Stimulated activated naive CD8-positive, alpha-beta T cell treated with anti-CD3 and anti-CD28 coated beads, Interleukin-15, amount 100 ng/mL, for 72 hours (primary cell): ENCODE measurements around the gene PRR12.

Source experiments
- ATAC-seq: fragments of 150-1000 bp; cut with Tn5 transposase; 2 replicates; pipeline ENCODE4 v1.10.0; 2021; ENCODE audit warnings: mild to moderate bottlenecking, moderate library complexity
- DNase-seq, 2 donors: peaks; one replicate each; pipeline ENCODE4 v3.0.0; 2021 to 2022
- H3K27ac Mint-ChIP-seq, 2 donors: one replicate each; pipeline ENCODE4 v1.8.0; 2022; ENCODE audit warnings: mild to moderate bottlenecking in 2 of 2, mixed read lengths in 2 of 2, moderate library complexity in 2 of 2
- H3K27me3 Mint-ChIP-seq: one replicate; pipeline ENCODE4 v1.8.0; 2022; ENCODE audit warnings: mixed read lengths
- H3K4me1 Mint-ChIP-seq: one replicate; pipeline ENCODE4 v1.8.0; 2022; ENCODE audit warnings: mild to moderate bottlenecking, mixed read lengths
- H3K4me3 Mint-ChIP-seq, 2 donors: one replicate each; pipeline ENCODE4 v1.8.0; 2022; ENCODE audit warnings: mild to moderate bottlenecking in 2 of 2, mixed read lengths in 2 of 2, moderate library complexity in 1 of 2
- H3K9me3 Mint-ChIP-seq, 2 donors: one replicate each; pipeline ENCODE4 v1.8.0; 2022; ENCODE audit warnings: mixed read lengths in 2 of 2

Gene PRR12

DNA sequence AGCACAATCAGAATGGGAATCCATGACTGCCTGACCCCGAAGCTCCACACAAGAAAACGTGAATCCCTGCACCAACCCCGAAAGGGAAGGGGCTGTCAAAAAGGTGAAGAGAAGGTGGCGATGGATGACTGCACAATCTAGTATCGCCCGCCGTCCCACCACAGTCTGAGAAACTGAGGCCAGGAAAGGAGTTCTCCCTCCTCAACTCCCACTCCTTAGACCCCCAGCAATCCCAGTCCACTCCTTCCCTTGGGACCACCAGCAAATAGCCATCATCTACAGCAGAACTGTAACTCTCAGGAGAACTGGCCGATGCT is 11.1 kb upstream of the PRR12 start:
- DNase-seq (no peak), ATAC-seq (peak; percentile 2)
- Mint-ChIP-seq H3K4me1 (peaks cover 51% of the 10 kb centered on the region), H3K27me3 (no peaks in the 10 kb centered on the region), H3K9me3 (no peaks in the 10 kb centered on the region), H3K27ac (peak overlapping the region; percentile 94 to 96), H3K4me3 (peak overlapping the region; percentile 93 to 95)

- H3K4me1 Mint-ChIP-seq, result peaks cover 51% of the 10 kb centered on the region
- ATAC-seq (peak; percentile 100), DNase-seq (peak; percentile 94 to 96)
- H3K27ac Mint-ChIP-seq, result peak within 1 kb of the TSS; percentile 94 to 96
- H3K27me3 Mint-ChIP-seq, result no peaks in the 10 kb centered on the region
- H3K4me3 Mint-ChIP-seq, result peak within 1 kb of the TSS; percentile 93 to 95
- H3K9me3 Mint-ChIP-seq, result no peaks in the 10 kb centered on the region
These were observed 10.5 kb upstream of the PRR12 start, which contains the start of gene NOSIP for GRCh38 chr19:49580264-49581006. Gene NOSIP, minus strand, starts transcription at chr19:49580556. Its CDS starts 19,865 bp downstream, at chr19:49560691.

DNA sequence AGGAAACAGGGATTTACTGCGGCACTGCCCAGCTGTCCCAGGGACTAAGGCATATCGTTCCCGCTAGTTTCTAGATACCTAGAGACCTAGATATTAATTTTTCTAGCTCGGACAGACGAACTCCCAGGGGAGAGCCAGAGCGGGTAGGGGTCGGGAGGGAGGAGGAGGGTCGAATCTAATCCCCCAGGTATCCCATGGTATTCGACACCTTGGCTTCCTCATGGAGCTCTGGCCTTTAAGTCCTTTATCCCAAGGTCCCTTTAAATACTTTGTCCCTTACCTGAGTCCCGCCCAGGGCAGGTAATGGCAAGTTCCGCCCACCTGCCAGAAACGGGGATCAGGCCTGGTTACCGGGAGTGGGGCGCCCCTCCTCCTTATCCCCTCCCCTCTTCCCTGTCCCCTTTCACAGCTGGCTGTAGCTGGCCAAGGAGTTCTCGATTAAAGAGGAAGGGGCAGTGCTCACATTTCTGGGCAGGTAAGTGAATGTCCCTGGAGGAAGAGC is 9.9 kb upstream of the PRR12 start, which contains the start of gene PRRG2:
TSS of gene PRRG2 (plus strand) at position 310 of the 502 bp plus-strand sequence. CDS start 1,904 bp downstream, outside the sequence.
- no peaks in the 10 kb centered on the region for H3K9me3 Mint-ChIP-seq

DNA sequence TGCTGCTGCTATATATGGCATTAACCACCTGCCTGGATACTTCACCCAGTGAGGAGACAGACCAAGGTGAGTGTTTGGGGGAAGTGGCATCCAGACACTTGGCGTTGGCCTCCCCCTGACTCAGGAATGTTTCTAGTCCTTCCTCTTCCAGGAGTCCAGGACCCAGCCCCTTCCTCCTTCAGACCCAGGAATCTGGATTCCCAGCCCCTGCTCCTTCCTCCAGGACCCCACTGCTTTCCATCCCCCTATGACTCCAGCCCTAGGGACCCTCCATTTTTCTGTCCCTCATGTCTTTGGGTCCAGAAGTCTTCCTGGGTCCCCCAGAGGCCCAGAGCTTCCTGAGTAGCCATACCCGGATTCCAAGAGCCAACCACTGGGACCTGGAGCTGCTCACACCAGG is 7.7 kb upstream of the PRR12 start:
- Mint-ChIP-seq H3K4me1 (peaks cover 41% of the 10 kb centered on the region), H3K27me3 (no peaks in the 10 kb centered on the region), H3K9me3 (no peaks in the 10 kb centered on the region), H3K4me3 (no peak overlapping the region), H3K27ac (no peak overlapping the region)
- DNase-seq (no peak), ATAC-seq (no peak)

More for the DNA sequence above, 9.9 kb upstream of the PRR12 start, which contains the start of gene PRRG2:
- Mint-ChIP-seq H3K4me3 (peak within 1 kb of the TSS; percentile 93 to 95), H3K4me1 (peaks cover 51% of the 10 kb centered on the region), H3K27ac (peak within 1 kb of the TSS; percentile 94 to 96), H3K27me3 (no peaks in the 10 kb centered on the region)
- DNase-seq (no peak), ATAC-seq (no peak)

GRCh38 chr19:49585023-49585422 is 6.0 kb upstream of the PRR12 start:
- DNase-seq (no peak), ATAC-seq (no peak)
- Mint-ChIP-seq H3K4me1 (peaks cover 41% of the 10 kb centered on the region), H3K4me3 (no peak overlapping the region), H3K9me3 (no peaks in the 10 kb centered on the region), H3K27ac (no peak overlapping the region), H3K27me3 (no peaks in the 10 kb centered on the region)

- H3K27ac Mint-ChIP-seq, result no peak overlapping the region
- DNase-seq, result no peak
- no peaks in the 10 kb centered on the region for H3K9me3 Mint-ChIP-seq
- no peak for ATAC-seq
- H3K4me1 Mint-ChIP-seq, result peaks cover 32% of the 10 kb centered on the region
- H3K27me3 Mint-ChIP-seq, result no peaks in the 10 kb centered on the region
- no peak overlapping the region for H3K4me3 Mint-ChIP-seq
These were observed 3.8 kb upstream of the PRR12 start for GRCh38 chr19:49587227-49587626.

DNA sequence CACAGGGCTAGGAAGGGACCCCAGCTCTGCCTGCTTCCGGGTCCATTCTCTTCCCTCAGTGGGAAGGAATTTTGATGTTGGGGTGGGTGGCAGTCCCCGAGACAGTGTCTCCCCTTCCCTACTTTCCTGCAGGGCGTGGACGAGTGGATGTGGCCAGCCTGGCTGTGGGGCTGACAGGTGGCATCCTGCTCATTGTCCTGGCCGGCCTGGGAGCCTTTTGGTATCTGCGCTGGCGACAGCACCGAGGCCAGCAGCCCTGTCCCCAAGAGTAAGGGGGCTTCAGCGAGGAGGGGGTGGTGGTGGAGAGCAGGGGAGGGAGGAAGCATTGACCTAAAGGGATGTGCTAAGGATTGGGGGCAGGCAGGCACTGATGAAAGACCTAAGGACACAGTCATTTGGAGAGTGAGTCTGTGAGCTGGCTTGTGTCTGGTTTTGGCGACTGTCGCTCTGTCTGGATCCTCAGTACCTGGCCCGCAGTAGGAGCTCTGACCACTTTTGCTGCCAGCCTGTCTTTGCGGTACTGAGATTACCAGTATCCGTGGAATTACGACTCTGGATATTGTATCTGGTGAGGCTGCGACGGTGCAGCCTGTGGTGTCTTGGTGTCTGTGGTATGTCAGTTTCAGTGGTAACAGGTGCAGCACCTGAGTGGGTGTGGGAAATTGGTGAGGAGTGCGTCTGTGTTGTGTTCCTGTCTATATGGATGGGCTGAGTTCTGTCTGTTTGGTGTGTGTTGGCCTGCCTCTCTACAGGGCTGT is 2.4 kb upstream of the PRR12 start:
- Mint-ChIP-seq H3K27me3 (no peaks in the 10 kb centered on the region), H3K4me3 (peak overlapping the region in 1 of 2 donors; percentile 29), H3K9me3 (no peaks in the 10 kb centered on the region), H3K4me1 (peaks cover 37% of the 10 kb centered on the region), H3K27ac (peak overlapping the region in 1 of 2 donors; percentile 28)
- ATAC-seq (peak; percentile 16), DNase-seq (peak; percentile 53 to 58)

DNA sequence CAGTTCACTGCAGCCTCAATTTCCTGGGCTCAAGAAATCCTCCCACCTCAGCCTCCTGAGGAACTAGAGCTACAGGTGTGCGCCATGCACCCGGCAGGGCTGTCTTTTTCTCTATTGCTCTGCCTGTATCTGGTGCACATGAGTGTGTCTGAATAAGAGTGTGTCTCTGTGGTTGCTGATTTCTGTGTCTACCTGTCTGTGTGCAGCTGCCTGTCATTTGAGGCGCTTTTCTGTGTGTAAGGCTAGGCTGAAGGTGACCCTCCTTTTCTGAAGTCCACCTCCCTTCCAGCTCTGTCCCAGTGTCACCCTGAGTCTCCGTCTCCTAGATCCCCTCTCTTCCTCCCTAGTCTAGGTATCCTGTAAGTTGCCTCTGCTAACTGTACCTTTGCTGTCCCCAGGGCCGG is 1.5 kb upstream of the PRR12 start:
- DNase-seq, result no peak
- H3K27ac Mint-ChIP-seq, result no peak overlapping the region
- H3K4me1 Mint-ChIP-seq, result peaks cover 46% of the 10 kb centered on the region
- H3K4me3 Mint-ChIP-seq, result peak overlapping the region in 1 of 2 donors; percentile 87
- H3K27me3 Mint-ChIP-seq, result no peaks in the 10 kb centered on the region
- ATAC-seq, result no peak
- no peaks in the 10 kb centered on the region for H3K9me3 Mint-ChIP-seq

DNA sequence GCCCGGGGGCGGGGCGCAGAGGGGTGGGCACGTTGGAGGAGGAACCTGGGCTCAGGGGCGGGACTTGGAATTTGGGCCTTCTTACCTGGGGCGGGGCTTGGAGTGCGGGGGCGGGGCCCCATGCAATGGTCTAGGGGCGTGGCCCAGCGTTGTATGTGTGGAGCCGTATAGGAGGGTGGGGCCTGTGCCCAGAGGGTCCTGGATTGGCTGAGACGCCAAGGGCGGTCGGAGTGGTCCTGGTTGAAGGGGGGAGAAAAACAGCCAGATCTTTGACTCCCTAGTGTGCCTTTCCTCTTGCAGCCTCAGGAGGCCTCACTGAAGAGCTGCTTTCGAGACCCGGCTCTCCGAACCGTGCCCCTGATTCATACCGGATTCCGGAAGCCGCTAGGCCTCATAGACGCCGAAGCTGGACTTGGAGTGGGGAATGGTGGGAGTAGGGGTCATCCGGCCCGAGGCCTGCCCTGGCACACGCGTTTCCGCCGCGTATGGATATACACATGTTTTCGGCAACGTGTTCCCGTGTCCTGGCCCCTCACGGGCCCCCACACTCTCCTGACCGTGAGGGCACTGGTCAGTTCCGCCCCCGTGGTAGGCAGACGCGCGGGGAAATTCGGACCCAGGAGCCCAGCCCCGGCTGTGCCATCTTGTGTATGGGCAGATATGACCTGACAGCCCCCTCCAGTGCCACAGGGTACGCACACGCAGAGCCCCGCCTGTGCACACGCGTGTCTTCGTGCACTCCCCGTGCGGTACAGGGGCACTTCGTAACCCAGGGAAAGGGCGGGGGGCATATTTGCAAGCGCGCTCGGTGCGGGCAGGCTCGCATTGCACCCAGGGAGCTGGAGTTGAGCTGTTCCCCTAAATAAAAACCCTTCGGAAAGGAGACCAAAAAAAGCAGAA is 661 bp upstream of the PRR12 start:
- Mint-ChIP-seq H3K4me1 (peaks cover 49% of the 10 kb centered on the region), H3K27ac (peak overlapping the region; percentile 83 to 85)

DNA sequence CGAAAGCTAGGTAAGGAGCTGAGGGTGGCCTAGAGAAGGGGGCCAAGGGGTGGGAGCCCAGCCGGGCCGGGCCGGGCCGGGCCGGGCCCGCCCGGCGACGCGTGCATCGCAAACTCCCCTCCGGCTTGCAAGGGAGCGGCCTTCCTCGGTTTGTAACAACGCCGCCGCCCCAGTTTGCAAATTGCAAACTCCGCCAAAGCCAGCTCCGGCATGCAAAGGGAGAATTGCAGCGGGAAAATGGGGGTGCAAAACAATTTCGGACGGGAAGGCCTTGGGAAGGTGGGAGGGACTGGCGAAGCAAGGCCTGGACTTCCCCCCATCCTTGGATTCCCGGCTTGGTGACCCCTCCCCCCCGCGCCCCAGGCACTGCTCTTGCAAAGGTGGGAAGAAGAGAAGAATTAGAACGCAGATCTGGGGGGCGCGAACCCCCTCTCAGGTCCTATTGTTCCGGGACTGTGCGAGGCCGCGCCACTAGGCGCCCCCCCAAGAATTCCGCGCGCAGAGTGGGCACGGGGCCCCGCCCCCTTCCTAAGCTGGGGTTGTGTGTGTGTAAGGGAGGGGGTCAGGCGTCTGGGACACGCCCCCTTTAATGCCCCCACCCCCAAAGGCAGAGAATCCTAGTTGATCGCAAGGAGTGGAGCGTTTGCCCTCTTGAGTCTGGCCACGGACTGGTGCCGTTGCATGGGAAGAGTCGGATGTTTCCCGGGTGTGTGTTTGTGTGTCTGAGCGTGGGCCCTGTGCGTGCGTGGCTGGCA is 926 bp downstream of the PRR12 start:
- peaks cover 49% of the 10 kb centered on the region for H3K4me1 Mint-ChIP-seq
- ATAC-seq (no peak), DNase-seq (peak; percentile 58 to 71)
- peak overlapping the region; percentile 84 to 92 for H3K27ac Mint-ChIP-seq
- H3K27me3 Mint-ChIP-seq, result no peaks in the 10 kb centered on the region
- peak overlapping the region; percentile 87 to 96 for H3K4me3 Mint-ChIP-seq
- H3K9me3 Mint-ChIP-seq, result no peaks in the 10 kb centered on the region

More for the DNA sequence above, 661 bp upstream of the PRR12 start:
- DNase-seq (peak; percentile 93 to 96), ATAC-seq (peak; percentile 84)
- H3K4me3 Mint-ChIP-seq, result peak overlapping the region; percentile 87 to 96
- H3K27me3 Mint-ChIP-seq, result no peaks in the 10 kb centered on the region
- no peaks in the 10 kb centered on the region for H3K9me3 Mint-ChIP-seq

DNA sequence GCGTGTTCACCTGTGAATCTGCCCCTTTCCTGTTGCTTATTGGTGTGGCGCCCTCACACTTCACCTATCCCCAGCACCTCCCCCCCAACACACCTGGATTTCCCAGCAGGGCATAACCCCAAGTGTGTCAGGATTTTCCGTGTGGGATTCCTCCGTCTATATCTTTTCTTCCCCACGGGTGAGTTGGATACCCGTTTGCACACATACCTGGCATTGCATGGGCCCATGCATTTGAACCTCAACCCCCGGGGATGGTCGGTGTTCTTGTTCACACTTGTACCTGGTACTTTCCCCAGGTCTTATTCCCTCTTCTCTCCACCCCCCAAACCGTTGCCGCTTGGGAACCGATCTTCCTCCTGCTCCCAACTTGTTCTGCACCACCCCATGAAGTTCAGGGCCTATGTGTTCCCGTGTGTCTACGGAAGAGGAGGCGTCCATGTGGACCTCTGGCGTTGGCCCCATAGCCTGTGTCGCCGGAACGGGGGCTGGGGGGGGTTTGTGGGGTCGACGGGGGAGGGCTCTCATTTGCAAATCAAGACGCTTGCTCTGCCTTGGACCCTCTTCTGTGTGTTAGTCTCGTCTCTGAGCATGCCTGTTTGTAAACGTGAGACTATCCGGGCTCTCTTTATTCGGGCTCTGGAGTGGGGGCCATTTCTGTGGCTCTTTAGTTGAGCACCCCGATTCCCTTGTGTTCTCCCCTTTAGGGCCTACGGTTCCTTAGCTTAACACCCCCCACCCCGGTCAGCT is 1.7 kb downstream of the PRR12 start:
- DNase-seq (peak; percentile 41 to 54), ATAC-seq (no peak)
- H3K9me3 Mint-ChIP-seq, result no peaks in the 10 kb centered on the region
- peak overlapping the region; percentile 87 to 92 for H3K27ac Mint-ChIP-seq
- peaks cover 49% of the 10 kb centered on the region for H3K4me1 Mint-ChIP-seq
- no peaks in the 10 kb centered on the region for H3K27me3 Mint-ChIP-seq
- peak overlapping the region; percentile 87 to 96 for H3K4me3 Mint-ChIP-seq

GRCh38 chr19:49593233-49594113 is 2.5 kb downstream of the PRR12 start:
- peak; percentile 64 for ATAC-seq
- Mint-ChIP-seq H3K4me3 (peak overlapping the region; percentile 87 to 96), H3K27me3 (no peaks in the 10 kb centered on the region), H3K9me3 (no peaks in the 10 kb centered on the region), H3K27ac (peak overlapping the region; percentile 87 to 91), H3K4me1 (peaks cover 44% of the 10 kb centered on the region)
- peak; percentile 91 to 94 for DNase-seq
